NB4 (cell line): ENCODE results near the gene TYW1.
"Not testable (repeated sequence)": the region's sequence is repeated elsewhere in the genome, so short reads cannot be mapped to it uniquely, and the experiment has no call there.

Experiments used
- MYC ChIP-seq: IDR thresholded peaks from 2 replicates; pipeline ENCODE4 v1.6.1; 2011; ENCODE audit warnings: low read depth, low read length
- POLR2A ChIP-seq: IDR thresholded peaks from 2 replicates; pipeline ENCODE4 v1.6.1; 2011; ENCODE audit warnings: mild to moderate bottlenecking; ENCODE audit not compliant: insufficient read length; ENCODE audit errors: extremely low read depth
- TF ChIP-seq, protein P1 (sequence below): IDR thresholded peaks from one replicate; pipeline ENCODE4 v1.5.1; 2012; ENCODE audit warnings: low read depth, low read length
- TF ChIP-seq, protein P2 (sequence below): IDR thresholded peaks from 2 replicates; pipeline ENCODE4 v1.6.1; 2011; ENCODE audit warnings: low read depth, low read length

DNA sequence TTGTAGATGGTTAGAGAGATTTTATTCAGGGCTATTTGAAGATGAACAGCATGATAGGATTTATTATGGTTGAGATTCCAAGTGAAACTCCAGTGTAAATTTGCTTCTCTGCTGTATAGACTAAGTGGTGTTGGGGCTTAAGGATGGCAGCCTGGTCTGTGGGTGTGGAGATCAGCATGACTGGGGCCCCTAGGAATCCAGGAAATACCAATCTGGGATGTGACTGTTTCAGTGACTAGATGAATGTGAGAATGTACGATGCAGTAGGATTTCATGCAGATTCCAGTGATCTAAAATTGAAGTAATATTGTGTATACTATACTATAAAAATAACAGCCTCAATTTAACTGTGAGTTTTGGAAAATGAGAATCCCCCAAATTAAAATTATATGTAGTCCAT is 28.8 kb downstream of the TYW1 start:
- not testable (repeated sequence) for TF ChIP-seq POLR2A, MYC
- TF ChIP-seq, protein P1, sequence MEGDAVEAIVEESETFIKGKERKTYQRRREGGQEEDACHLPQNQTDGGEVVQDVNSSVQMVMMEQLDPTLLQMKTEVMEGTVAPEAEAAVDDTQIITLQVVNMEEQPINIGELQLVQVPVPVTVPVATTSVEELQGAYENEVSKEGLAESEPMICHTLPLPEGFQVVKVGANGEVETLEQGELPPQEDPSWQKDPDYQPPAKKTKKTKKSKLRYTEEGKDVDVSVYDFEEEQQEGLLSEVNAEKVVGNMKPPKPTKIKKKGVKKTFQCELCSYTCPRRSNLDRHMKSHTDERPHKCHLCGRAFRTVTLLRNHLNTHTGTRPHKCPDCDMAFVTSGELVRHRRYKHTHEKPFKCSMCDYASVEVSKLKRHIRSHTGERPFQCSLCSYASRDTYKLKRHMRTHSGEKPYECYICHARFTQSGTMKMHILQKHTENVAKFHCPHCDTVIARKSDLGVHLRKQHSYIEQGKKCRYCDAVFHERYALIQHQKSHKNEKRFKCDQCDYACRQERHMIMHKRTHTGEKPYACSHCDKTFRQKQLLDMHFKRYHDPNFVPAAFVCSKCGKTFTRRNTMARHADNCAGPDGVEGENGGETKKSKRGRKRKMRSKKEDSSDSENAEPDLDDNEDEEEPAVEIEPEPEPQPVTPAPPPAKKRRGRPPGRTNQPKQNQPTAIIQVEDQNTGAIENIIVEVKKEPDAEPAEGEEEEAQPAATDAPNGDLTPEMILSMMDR: not testable (repeated sequence)
- TF ChIP-seq, protein P2, sequence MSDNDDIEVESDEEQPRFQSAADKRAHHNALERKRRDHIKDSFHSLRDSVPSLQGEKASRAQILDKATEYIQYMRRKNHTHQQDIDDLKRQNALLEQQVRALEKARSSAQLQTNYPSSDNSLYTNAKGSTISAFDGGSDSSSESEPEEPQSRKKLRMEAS: not testable (repeated sequence)
